H1 (cell line): ENCODE data around the gene VIPR2. TPM values are rescaled to one million over a fixed set of nuclear protein-coding genes. Genes with fewer than 3 reads are reported as not detected.

ENCODE experiments used
- KDM5A ChIP-seq: fragments of 200-600 bp; IDR thresholded peaks from 2 replicates; pipeline ENCODE4 v1.7.1; 2012; ENCODE audit warnings: mild to moderate bottlenecking, low read length, inconsistent platforms, mixed read lengths
- SP4 ChIP-seq: IDR thresholded peaks from 2 replicates; pipeline ENCODE4 v1.6.1; 2012; ENCODE audit warnings: low read length, inconsistent platforms
- SUZ12 ChIP-seq: fragments of 200-600 bp; sonication (generic); IDR thresholded peaks from 2 replicates; pipeline ENCODE4 v1.6.1; 2012; ENCODE audit warnings: mild to moderate bottlenecking, inconsistent platforms, low read length, moderate library complexity, mixed read lengths
- polyA plus RNA-seq, 7 experiments: library from polyadenylated mRNA; depleted of rRNA in 3 of 7; stranded (reverse) in 5 of 7; unstranded in 2 of 7; fragments of >200 nt in 5 of 7; fragments of 200-250 nt in 2 of 7; gene quantifications; 1 replicate in 5 of 7; 2 replicates in 1 of 7; 4 replicates in 1 of 7; pipeline versions ENCODE4 v1.2.1 to v1.2.3, GENCODE V29; 2011 to 2013; ENCODE audit warnings: missing spikeins in 2 of 7, mixed read lengths in 2 of 7
- total RNA-seq: library from RNA; stranded (reverse); fragmentation: NEBNext Ultra II Directional; extraction: Animal tissue kit (Norgen Biotek cat#: 25700); gene quantifications from 2 replicates; pipeline ENCODE4 v1.2.1, GENCODE V29; 2021
- TF ChIP-seq, protein P1 (sequence below), 3 experiments: IDR thresholded peaks; 1 replicate in 2 of 3; 2 replicates in 1 of 3; pipeline versions ENCODE4 v1.5.1 to v1.6.1; 2011; ENCODE audit warnings: low read length in 3 of 3, mild to moderate bottlenecking in 3 of 3, inconsistent platforms in 2 of 3, low read depth in 1 of 3, moderate library complexity in 1 of 3; ENCODE audit not compliant: insufficient read depth in 1 of 3; ENCODE audit errors: control extremely low read depth in 1 of 3

The VIPR2 gene
- total and polyA plus RNA-seq, 2 of the 8 experiments (the other 6 are each of a cell fraction or from before 2014, with no cell fraction given), result 2.4 to 6.3 TPM

DNA sequence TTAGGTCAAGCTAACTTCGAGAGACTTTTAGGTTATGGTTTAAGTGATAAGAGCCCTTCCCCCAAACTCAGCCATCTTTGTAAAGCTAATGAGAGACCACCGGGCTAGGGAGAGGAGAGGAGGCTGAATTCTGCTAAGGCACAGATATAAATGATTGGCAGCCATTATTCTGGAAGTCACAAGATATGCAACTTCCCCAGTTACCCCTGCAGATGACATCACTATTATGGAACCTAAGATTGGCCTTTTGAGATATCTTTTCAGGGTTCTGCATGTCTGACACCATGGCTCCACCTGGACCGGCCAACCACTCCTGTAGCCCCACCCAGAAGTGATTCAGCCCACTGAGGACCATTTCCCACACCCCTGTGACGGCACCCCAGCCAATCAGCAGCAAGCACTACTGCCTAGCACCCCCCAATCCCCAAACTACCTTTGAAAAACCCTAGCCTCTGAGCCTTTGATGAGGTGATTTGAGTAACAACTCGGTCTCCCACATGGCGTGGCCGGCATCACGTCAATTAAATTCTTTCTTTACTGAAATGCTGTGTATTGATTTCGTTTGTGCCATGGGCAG, 14.4 kb downstream of the VIPR2 start (continued):
- TF ChIP-seq SP4, result no peak
- TF ChIP-seq SUZ12, result no peak
- TF ChIP-seq, protein P1, sequence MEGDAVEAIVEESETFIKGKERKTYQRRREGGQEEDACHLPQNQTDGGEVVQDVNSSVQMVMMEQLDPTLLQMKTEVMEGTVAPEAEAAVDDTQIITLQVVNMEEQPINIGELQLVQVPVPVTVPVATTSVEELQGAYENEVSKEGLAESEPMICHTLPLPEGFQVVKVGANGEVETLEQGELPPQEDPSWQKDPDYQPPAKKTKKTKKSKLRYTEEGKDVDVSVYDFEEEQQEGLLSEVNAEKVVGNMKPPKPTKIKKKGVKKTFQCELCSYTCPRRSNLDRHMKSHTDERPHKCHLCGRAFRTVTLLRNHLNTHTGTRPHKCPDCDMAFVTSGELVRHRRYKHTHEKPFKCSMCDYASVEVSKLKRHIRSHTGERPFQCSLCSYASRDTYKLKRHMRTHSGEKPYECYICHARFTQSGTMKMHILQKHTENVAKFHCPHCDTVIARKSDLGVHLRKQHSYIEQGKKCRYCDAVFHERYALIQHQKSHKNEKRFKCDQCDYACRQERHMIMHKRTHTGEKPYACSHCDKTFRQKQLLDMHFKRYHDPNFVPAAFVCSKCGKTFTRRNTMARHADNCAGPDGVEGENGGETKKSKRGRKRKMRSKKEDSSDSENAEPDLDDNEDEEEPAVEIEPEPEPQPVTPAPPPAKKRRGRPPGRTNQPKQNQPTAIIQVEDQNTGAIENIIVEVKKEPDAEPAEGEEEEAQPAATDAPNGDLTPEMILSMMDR (IDR thresholded peaks at IDR 0.05; ENCODE audit: control extremely low read depth in 1 of 3, insufficient read depth in 1 of 3, low read depth in 1 of 3, low read length in 3 of 3), result no peak
- no peak for TF ChIP-seq KDM5A
- TF ChIP-seq, all 59 proteins: peak for 0
